MCF 10A (cell line): ENCODE results near the gene BCL11A. TPM values are rescaled to one million over a fixed set of nuclear protein-coding genes. Genes with fewer than 3 reads are reported as not detected.

Source experiments
- BruUV-seq: library from RNA; stranded (reverse); fragments of 400-500 nt; replicated peaks from 2 replicates; lab custom pipeline; 2021; lab: Mats Ljungman, UMichigan
- CTCF ChIA-PET: fragments of 300-600 bp; sonication (Branson Sonifier 250); formaldehyde crosslinking; extraction: SDS; loops from one replicate; lab custom pipeline; 2021; ENCODE audit warnings: antibody characterized with exemption, inconsistent platforms; lab: Yijun Ruan, JAX
- POLR2A ChIA-PET: fragments of 300-600, 350-650 bp; sonication (Branson Sonifier 250); formaldehyde crosslinking; extraction: SDS; loops from one replicate; lab custom pipeline; 2020; ENCODE audit warnings: antibody characterized with exemption, inconsistent platforms; lab: Yijun Ruan, JAX
- DNase-seq: peaks from one replicate; pipeline ENCODE4 v3.0.0-alpha.2; 2018; ENCODE audit not compliant: unreplicated experiment
- H3K27ac Mint-ChIP-seq: one replicate; pipeline ENCODE4 v1.8.0; 2022; ENCODE audit warnings: mild to moderate bottlenecking, low read depth, mixed read lengths; ENCODE audit not compliant: unreplicated experiment
- H3K27me3 Mint-ChIP-seq: one replicate; pipeline ENCODE4 v1.8.0; 2022; ENCODE audit warnings: mixed read lengths; ENCODE audit not compliant: insufficient read depth, unreplicated experiment
- H3K36me3 Mint-ChIP-seq: one replicate; pipeline ENCODE4 v1.8.0; 2022; ENCODE audit warnings: mild to moderate bottlenecking, moderate library complexity, mixed read lengths; ENCODE audit not compliant: insufficient read depth, unreplicated experiment
- H3K4me1 Mint-ChIP-seq: one replicate; pipeline ENCODE4 v1.8.0; 2022; ENCODE audit warnings: mixed read lengths; ENCODE audit not compliant: insufficient read depth, unreplicated experiment
- H3K4me3 Mint-ChIP-seq: one replicate; pipeline ENCODE4 v1.8.0; 2022; ENCODE audit warnings: mild to moderate bottlenecking, moderate library complexity, mixed read lengths; ENCODE audit not compliant: unreplicated experiment
- H3K9me3 Mint-ChIP-seq: one replicate; pipeline ENCODE4 v1.8.0; 2022; ENCODE audit warnings: mixed read lengths; ENCODE audit not compliant: unreplicated experiment
- intact Hi-C: fragments of 100-400 bp; cut with micrococcal nuclease; formaldehyde crosslinking; loops from 2 replicates; pipeline ENCODE4 v1.14.1; 2022
- total RNA-seq: library from RNA; stranded (reverse); gene quantifications from 2 replicates; pipeline ENCODE4 v1.2.3, GENCODE V29; 2022
- TF ChIP-seq, protein P1 (sequence below): fragments of 200-600 bp; IDR thresholded peaks from one replicate; pipeline ENCODE4 v1.8.0; 2022; ENCODE audit warnings: antibody characterized with exemption, mild to moderate bottlenecking; ENCODE audit not compliant: unreplicated experiment

Gene BCL11A
- total RNA-seq, 1 experiment from 2014 or later, result 5.3 TPM

DNA sequence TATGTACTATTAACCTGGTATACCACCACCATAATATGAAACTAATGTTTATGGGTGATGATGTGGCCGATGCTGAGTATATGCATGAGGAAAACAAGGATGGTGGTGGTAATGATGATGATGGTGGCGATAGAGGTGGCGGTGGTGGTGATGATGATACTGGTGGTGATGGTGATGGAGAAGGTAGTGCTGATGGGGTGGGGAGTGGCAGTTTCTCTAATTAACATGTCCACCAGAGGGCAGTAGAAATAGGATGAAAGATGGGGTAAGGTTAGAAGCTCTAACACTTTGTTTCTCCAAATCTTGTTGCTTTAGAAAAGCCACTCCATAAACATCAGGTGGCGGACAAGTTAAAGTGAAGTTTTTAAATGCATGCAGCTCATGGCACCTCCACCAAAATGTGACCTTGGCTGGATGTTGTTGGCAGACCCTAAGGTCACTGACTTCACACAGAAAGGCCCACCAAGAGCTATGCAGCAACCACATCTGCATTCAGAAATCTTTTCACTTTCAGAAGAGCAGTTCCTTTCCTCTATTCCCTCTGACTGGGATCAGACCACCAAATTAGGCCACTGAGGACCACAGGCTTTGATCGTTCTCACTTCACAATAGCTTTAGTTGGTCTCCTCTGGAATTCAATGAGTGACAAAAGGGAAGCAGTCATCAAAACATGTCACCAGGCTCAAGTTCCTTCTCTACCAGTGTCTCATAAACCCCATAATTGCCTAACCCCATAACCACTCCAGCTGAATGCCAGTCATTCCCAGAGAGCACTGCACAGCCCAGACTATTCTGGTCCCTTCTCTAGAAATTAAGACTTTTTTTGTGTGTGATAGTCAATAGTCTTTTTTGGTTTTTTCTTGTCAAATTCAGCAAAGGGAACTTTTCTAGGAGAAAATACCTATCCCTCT is 7.5 kb upstream of the BCL11A start:
- H3K27me3 Mint-ChIP-seq, result peaks cover 37% of the 10 kb centered on the region
- no peak overlapping the region for H3K27ac Mint-ChIP-seq
- intact Hi-C loops, result loop anchor here (1.0 to 2.0 kb wide), 3 partner anchors 20 to 114 kb away; no protein-coding TSS in a partner anchor
- ChIA-PET CTCF (interaction anchor here (0.5 to 5.6 kb wide), 37 partner anchors 9 to 1821 kb away, joined by 3 to 62 read pairs (median 4); no protein-coding TSS in a partner anchor), POLR2A (interaction anchor here (1.1 to 1.8 kb wide), 2 partner anchors 14 to 22 kb away, joined by 3 to 4 read pairs; no protein-coding TSS in a partner anchor)
- DNase-seq, result peak; percentile 58
- TF ChIP-seq, protein P1, sequence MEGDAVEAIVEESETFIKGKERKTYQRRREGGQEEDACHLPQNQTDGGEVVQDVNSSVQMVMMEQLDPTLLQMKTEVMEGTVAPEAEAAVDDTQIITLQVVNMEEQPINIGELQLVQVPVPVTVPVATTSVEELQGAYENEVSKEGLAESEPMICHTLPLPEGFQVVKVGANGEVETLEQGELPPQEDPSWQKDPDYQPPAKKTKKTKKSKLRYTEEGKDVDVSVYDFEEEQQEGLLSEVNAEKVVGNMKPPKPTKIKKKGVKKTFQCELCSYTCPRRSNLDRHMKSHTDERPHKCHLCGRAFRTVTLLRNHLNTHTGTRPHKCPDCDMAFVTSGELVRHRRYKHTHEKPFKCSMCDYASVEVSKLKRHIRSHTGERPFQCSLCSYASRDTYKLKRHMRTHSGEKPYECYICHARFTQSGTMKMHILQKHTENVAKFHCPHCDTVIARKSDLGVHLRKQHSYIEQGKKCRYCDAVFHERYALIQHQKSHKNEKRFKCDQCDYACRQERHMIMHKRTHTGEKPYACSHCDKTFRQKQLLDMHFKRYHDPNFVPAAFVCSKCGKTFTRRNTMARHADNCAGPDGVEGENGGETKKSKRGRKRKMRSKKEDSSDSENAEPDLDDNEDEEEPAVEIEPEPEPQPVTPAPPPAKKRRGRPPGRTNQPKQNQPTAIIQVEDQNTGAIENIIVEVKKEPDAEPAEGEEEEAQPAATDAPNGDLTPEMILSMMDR, result peak; percentile 41
- no peaks in the 10 kb centered on the region for H3K36me3 Mint-ChIP-seq
- no peaks in the 10 kb centered on the region for H3K4me1 Mint-ChIP-seq
- BruUV-seq, result no TSS peak
- H3K9me3 Mint-ChIP-seq, result no peaks in the 10 kb centered on the region
- H3K4me3 Mint-ChIP-seq, result no peak overlapping the region

DNA sequence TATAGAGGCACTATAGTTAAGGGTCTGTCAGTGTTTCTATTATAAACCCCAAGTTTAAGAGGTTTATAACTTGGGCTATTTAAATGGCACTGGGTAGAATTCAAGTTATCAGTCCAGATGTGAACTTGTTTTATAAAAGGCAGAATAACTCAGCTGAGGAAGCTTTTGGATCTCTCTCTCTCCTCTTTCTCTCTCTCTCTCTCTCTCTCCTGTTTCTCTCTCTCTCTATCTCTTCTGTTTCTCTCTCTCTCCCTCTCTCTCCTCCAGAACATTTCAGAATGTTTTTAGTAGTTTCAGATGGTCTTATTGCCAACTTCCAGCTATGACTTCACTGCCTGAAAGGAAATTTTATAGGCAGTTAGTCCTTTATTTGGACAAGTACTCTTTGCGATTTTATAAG is 6.4 kb upstream of the BCL11A start:
- peaks cover 6% of the 10 kb centered on the region for H3K4me1 Mint-ChIP-seq
- intact Hi-C loops, result loop anchor here (1.0 to 10.0 kb wide), 4 partner anchors 82 to 675 kb away; no protein-coding TSS in a partner anchor
- TF ChIP-seq, protein P1, result no peak
- peaks cover 37% of the 10 kb centered on the region for H3K27me3 Mint-ChIP-seq
- H3K4me3 Mint-ChIP-seq, result no peak overlapping the region
- H3K36me3 Mint-ChIP-seq, result no peaks in the 10 kb centered on the region
- ChIA-PET CTCF (interaction anchor here (0.6 to 5.6 kb wide), 21 partner anchors 9 to 1962 kb away, joined by 3 to 62 read pairs (median 5); no protein-coding TSS in a partner anchor), POLR2A (interaction anchor here (0.6 kb wide), 1 partner anchor 49 kb away, joined by 4 read pairs; no protein-coding TSS in a partner anchor)
- no TSS peak for BruUV-seq
- no peaks in the 10 kb centered on the region for H3K9me3 Mint-ChIP-seq
- no peak for DNase-seq
- H3K27ac Mint-ChIP-seq, result no peak overlapping the region

DNA sequence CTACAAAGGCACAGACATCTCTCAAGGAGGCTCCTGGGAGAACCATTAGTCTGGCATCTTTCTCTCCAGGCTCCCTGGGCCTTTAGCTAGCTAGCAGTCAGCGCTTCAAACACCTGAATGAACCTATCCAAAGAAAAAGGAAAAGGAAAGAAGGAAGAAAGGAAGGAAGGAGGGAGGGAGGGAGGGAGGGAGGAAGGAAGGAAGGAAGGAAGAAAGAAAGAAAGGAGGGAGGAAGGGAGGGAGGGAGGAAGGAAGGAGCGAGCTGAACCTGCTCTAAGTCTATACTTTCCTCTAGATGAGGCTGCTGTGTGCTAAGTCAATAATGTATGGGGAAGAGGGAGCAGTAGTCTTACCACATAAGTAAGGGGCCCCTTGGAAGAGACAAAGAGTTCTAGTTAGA is 5.1 kb upstream of the BCL11A start:
- Mint-ChIP-seq H3K9me3 (no peaks in the 10 kb centered on the region), H3K36me3 (no peaks in the 10 kb centered on the region), H3K27ac (no peak overlapping the region), H3K27me3 (peaks cover 37% of the 10 kb centered on the region), H3K4me1 (peaks cover 6% of the 10 kb centered on the region), H3K4me3 (no peak overlapping the region)
- DNase-seq, result no peak
- TF ChIP-seq, protein P1, result no peak
- CTCF ChIA-PET, result interaction anchor here (0.6 to 4.8 kb wide), 14 partner anchors 9 to 1773 kb away, joined by 3 to 62 read pairs (median 4); no protein-coding TSS in a partner anchor
- intact Hi-C loops, result loop anchor here (10.0 kb wide), 2 partner anchors 404 to 674 kb away; no protein-coding TSS in a partner anchor
- no TSS peak for BruUV-seq
- POLR2A ChIA-PET, result no interaction called here

DNA sequence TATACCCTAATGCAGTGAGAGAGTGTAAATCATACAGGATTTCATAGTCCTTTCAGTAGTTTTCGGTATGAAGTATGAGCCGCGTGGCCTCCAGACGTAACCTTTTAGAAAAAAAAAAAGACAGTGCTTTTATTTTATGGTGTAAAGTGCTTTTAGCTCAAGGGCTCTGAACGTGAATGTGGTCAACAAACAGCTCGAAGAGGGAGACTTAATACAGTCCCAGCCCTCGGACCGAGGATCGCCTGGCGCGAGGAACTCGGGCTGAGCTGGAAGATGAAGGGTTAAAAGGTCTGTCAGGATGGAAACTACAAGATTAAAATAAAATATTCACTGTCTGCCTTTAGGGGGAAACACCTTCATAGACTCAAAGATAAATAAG is 4.0 kb upstream of the BCL11A start:
- Mint-ChIP-seq H3K4me3 (no peak overlapping the region), H3K4me1 (peaks cover 6% of the 10 kb centered on the region), H3K9me3 (no peaks in the 10 kb centered on the region), H3K27ac (no peak overlapping the region), H3K36me3 (no peaks in the 10 kb centered on the region), H3K27me3 (peaks cover 37% of the 10 kb centered on the region)
- TF ChIP-seq, protein P1, result no peak
- DNase-seq, result no peak
- ChIA-PET CTCF (interaction anchor here (0.6 to 2.6 kb wide), 10 partner anchors 9 to 1795 kb away, joined by 3 to 12 read pairs (median 4); no protein-coding TSS in a partner anchor), POLR2A (no interaction called here)
- intact Hi-C loops, result loop anchor here (10.0 kb wide), 2 partner anchors 403 to 673 kb away; no protein-coding TSS in a partner anchor
- no TSS peak for BruUV-seq
